Nephron (organoid): ENCODE measurements around the gene IDH3B.
"Not testable (repeated sequence)": the region's sequence is repeated elsewhere in the genome, so short reads cannot be mapped to it uniquely, and the experiment has no call there.

ENCODE experiments used
- H3K27ac Mint-ChIP-seq, 3 experiments: 2 replicates each; pipeline ENCODE4 v1.8.0; 2020; ENCODE audit warnings: mixed read lengths in 3 of 3, mild to moderate bottlenecking in 2 of 3, moderate library complexity in 1 of 3
- H3K27me3 Mint-ChIP-seq: 2 replicates; pipeline ENCODE4 v1.8.0; 2021; ENCODE audit warnings: low read depth, mild to moderate bottlenecking, moderate library complexity, mixed read lengths
- H3K36me3 Mint-ChIP-seq: 2 replicates; pipeline ENCODE4 v1.8.0; 2020; ENCODE audit warnings: low read depth, mixed read lengths
- H3K4me1 Mint-ChIP-seq: 2 replicates; pipeline ENCODE4 v1.8.0; 2020; ENCODE audit warnings: mixed read lengths
- H3K4me3 Mint-ChIP-seq, 3 experiments: 2 replicates each; pipeline ENCODE4 v1.8.0; 2020; ENCODE audit warnings: mild to moderate bottlenecking in 3 of 3, mixed read lengths in 3 of 3, moderate library complexity in 2 of 3
- H3K9me3 Mint-ChIP-seq: 2 replicates; pipeline ENCODE4 v1.8.0; 2020; ENCODE audit warnings: mixed read lengths
- TF ChIP-seq, protein P1 (sequence below), 3 experiments: fragments of 200-600 bp; sonication (generic); IDR thresholded peaks; one replicate each; pipeline ENCODE4 v1.5.0; 2021; ENCODE audit warnings: antibody characterized with exemption in 3 of 3; ENCODE audit not compliant: unreplicated experiment in 3 of 3

IDH3B gene

DNA sequence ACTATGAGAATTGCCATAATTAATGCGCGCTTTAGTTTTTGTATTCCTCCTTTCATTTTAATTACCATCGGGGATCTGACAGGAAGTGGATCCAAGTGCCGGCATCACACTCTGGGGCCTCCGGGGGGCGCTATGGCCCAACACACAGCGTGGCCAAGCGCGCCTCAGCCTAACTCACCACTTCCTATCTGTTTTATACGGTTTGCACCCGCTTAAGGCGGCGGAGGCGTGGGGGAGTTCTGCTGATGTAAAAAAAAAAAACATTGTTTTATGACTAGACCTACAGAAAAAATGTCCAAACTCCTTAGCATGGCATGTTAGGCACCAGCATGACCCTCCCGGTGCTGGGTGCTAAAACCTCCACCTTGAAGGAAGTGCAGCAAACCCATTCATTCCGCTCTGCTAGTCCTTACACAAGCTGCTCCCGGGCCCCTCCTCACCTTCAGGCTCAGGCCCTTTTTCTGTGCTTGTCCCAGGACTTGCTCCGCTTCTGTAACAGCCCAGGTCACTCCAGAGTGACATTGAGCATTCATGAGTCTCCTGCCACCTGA is 24.1 kb upstream of the IDH3B start:
- Mint-ChIP-seq H3K9me3 (no peaks in the 10 kb centered on the region), H3K27ac (no peak overlapping the region), H3K27me3 (peaks cover 76% of the 10 kb centered on the region), H3K4me1 (peaks cover 20% of the 10 kb centered on the region), H3K36me3 (no peaks in the 10 kb centered on the region), H3K4me3 (peak overlapping the region; percentile 14 to 24 (median 23))
- TF ChIP-seq, protein P1, sequence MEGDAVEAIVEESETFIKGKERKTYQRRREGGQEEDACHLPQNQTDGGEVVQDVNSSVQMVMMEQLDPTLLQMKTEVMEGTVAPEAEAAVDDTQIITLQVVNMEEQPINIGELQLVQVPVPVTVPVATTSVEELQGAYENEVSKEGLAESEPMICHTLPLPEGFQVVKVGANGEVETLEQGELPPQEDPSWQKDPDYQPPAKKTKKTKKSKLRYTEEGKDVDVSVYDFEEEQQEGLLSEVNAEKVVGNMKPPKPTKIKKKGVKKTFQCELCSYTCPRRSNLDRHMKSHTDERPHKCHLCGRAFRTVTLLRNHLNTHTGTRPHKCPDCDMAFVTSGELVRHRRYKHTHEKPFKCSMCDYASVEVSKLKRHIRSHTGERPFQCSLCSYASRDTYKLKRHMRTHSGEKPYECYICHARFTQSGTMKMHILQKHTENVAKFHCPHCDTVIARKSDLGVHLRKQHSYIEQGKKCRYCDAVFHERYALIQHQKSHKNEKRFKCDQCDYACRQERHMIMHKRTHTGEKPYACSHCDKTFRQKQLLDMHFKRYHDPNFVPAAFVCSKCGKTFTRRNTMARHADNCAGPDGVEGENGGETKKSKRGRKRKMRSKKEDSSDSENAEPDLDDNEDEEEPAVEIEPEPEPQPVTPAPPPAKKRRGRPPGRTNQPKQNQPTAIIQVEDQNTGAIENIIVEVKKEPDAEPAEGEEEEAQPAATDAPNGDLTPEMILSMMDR (IDR thresholded peaks at IDR 0.05; ENCODE audit: unreplicated experiment in 3 of 3), result peak; percentile 63 to 81 (median 75)

DNA sequence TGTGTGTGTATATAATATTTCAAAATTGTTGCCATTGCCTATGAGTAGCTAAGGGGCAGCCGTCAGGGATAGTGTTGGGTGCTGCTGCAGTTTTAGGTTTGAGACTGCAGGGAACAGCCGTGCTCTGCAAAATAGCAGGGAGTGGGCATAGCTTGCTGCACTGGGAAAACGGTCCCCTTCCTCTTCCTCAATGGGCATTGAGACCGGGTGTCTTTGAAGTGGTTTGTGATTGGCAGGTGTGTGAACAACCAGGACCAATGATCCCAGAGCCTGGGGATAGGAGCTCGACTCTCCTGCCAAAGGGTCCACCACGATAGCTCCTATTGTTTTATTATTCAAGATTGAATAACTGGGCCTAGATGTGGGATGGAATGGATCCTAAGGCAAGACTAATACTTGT is 23.5 kb upstream of the IDH3B start:
- TF ChIP-seq, protein P1 (IDR thresholded peaks at IDR 0.05; ENCODE audit: unreplicated experiment in 3 of 3), result no peak
- H3K4me1 Mint-ChIP-seq, result peaks cover 20% of the 10 kb centered on the region
- no peak overlapping the region for H3K4me3 Mint-ChIP-seq
- no peaks in the 10 kb centered on the region for H3K36me3 Mint-ChIP-seq
- peaks cover 80% of the 10 kb centered on the region for H3K27me3 Mint-ChIP-seq
- H3K9me3 Mint-ChIP-seq, result no peaks in the 10 kb centered on the region
- H3K27ac Mint-ChIP-seq, result no peak overlapping the region

DNA sequence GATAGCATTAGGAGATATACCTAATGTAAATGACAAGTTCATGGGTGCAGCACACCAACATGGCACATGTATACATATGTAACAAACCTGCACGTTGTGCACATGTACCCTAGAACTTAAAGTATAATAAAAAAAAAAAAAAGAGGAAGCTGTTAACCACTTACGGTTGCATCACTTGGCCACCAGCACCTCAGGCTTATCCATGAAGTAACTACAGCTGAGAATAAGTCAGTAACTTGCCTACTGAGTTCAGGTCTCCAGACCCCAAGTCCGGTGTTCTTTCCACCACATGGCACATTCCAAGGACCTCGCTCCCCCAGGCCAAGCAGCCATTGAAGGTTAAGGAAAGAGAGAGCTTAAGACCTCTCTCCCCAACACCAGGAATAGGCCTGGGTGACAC is 20.8 kb upstream of the IDH3B start:
- not testable (repeated sequence) for H3K4me1 Mint-ChIP-seq, H3K27ac Mint-ChIP-seq, H3K9me3 Mint-ChIP-seq

DNA sequence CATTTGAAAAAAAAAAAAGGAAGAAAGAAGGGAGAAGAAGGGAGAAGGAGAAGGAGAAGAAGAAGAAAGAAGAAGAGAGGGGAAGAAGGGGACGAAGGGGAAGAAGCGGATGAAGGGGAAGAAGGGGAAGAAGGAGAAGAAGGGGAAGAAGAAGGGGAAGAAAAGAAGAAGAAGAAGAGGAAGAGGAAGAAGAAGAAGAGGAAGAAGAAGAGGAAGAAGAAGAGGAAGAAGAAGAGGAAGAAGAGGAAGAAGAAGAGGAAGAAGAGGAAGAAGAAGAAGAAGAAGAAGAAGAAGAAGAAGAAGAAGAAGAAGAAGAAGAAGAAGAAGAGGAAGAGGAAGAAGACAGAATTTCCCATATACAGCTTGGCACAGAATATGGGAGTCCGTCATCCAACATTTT is 18.0 kb upstream of the IDH3B start:
- H3K27me3 Mint-ChIP-seq, result peaks cover 47% of the 10 kb centered on the region
- not testable (repeated sequence) for H3K36me3 Mint-ChIP-seq, H3K27ac Mint-ChIP-seq, H3K9me3 Mint-ChIP-seq, H3K4me3 Mint-ChIP-seq, H3K4me1 Mint-ChIP-seq

More for the DNA sequence above, 20.8 kb upstream of the IDH3B start:
- H3K4me3 Mint-ChIP-seq, H3K36me3 Mint-ChIP-seq: not testable (repeated sequence)
- H3K27me3 Mint-ChIP-seq, result peaks cover 71% of the 10 kb centered on the region

DNA sequence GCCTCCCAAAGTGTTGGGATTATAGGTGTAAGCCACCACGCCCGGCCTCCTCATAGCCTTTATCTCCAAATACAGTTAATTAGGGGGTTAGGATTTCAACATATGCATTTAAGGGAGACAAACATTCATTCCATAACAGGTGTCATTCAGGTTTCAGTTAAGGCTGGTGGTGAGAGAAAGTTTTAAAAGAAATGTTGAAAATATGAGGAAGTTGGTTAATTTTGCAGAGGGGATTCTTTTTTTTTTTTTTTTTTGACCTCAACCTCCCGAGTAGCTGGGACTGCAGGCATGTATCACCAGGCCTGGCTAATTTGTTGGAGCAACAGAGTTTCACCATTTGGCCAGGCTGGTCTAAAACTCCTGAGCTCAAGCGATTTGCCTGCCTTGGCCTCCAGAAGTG is 16.0 kb upstream of the IDH3B start:
- H3K9me3 Mint-ChIP-seq, result no peaks in the 10 kb centered on the region
- no peaks in the 10 kb centered on the region for H3K4me1 Mint-ChIP-seq
- no peak overlapping the region for H3K27ac Mint-ChIP-seq
- H3K36me3 Mint-ChIP-seq, result no peaks in the 10 kb centered on the region
- peaks cover 33% of the 10 kb centered on the region for H3K27me3 Mint-ChIP-seq
- TF ChIP-seq, protein P1 (IDR thresholded peaks at IDR 0.05; ENCODE audit: unreplicated experiment in 3 of 3), result no peak
- H3K4me3 Mint-ChIP-seq, result no peak overlapping the region

DNA sequence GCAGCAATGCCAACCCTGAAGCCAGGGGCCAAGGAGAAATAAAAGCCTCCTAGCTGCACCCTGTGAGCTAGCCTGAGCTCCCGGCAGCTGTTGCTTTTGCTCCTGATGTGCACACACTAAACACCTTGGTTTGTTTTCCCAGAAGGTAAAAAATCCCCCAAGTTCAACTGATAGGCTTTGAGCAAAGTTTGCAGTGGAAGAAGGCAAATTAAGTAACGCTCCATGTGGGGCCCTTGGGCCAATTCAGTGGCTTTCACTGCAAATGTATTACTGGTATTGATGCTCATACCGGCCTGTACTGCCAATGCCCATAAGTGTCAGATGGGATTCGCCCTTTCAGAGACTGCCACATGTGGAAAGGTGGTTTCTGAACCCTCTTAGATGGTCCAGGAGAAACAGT is 9.4 kb upstream of the IDH3B start:
- H3K36me3 Mint-ChIP-seq, result no peaks in the 10 kb centered on the region
- H3K27me3 Mint-ChIP-seq, result peaks cover 24% of the 10 kb centered on the region
- no peaks in the 10 kb centered on the region for H3K4me1 Mint-ChIP-seq
- H3K4me3 Mint-ChIP-seq, result no peak overlapping the region
- H3K27ac Mint-ChIP-seq, result no peak overlapping the region
- no peaks in the 10 kb centered on the region for H3K9me3 Mint-ChIP-seq
- TF ChIP-seq, protein P1 (IDR thresholded peaks at IDR 0.05; ENCODE audit: unreplicated experiment in 3 of 3), result no peak

DNA sequence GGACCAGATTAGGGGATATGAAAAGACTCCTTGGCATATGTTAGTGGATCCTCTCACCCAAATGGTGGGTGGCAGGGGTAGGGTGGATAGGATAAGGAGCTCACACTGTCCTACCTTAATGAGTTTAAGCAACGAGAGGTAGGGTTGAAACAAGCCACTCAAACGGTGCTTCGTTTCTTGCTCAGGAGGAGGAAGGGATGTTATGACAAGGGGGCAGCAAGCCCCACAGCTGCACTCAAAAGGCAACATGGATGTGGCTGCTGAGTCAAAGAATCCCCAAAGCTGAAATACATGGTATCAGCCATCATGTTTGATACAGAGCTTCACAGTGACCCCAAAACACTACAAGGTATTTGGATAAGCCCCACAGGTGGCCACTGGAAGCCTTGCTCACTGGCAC is 8.4 kb upstream of the IDH3B start:
- TF ChIP-seq, protein P1 (IDR thresholded peaks at IDR 0.05; ENCODE audit: unreplicated experiment in 3 of 3), result no peak
- Mint-ChIP-seq H3K9me3 (no peaks in the 10 kb centered on the region), H3K4me1 (no peaks in the 10 kb centered on the region), H3K4me3 (no peak overlapping the region), H3K27ac (no peak overlapping the region), H3K27me3 (peaks cover 27% of the 10 kb centered on the region), H3K36me3 (no peaks in the 10 kb centered on the region)
